Measurements from ENCODE around the gene NYAP1. TPM values are rescaled to one million over a fixed set of nuclear protein-coding genes. Genes with fewer than 3 reads are reported as not detected.

NYAP1 gene
- total RNA-seq (2021; fragmentation: NEBNext Ultra II Directional; extraction: Animal tissue kit (Norgen Biotek cat#: 25700)) = under 1 TPM; 0.50 to 0.99 (median 0.86) TPM
- long read RNA-seq = 0 reads

DNA sequence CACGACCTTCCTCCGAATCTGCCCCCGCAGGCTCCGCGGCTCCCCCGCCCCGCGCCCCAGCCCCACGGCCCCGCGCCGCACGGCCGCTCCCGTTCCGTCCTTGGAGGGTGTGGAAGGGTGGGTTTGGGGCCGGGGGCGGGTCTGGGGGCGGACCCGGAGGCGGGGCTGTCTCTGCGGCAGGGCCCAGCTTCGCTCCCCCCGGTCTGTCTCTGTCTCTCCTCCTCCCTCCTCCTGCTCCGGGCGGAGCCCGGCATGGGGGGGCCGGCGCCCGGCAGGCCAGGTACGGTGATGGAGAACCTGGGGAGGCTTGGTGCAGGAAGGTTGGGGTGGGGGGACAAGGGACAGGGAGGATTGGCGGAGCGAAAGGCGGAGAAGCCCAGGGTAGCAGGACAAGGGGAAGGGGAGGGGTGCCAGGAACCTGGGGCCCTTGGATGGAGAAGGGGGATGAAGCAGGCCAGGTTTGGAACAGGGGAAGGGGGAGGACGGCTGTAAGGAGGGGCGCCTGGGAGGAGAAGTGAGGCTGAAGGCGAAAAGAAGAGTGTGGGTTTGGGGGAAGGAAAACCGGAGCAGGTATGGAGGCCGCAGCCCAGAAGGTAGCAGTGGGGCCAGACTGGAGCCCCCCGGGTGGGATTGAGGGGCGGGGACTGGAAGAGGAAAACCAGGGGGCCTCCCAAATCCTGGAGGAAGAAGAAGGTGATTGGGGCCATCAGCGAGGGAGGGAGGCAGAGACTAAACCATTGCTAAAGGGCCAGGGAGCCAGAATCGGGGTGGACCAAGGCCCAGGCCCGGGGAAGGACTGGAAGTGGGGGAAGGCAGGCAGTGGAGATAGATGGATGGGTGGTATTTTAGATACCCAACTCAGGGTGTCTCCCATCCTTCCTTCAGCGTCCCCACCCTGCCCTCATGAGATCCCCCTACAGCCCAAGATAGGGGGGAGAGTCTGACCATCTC lies at the start of gene NYAP1:
TSS of gene NYAP1 (plus strand) at position 206 of the 951 bp plus-strand sequence. CDS start 1,385 bp downstream, outside the sequence.
- peaks cover 16% of the 10 kb centered on the region; the same call in 1 of the 2 replicates for H3K4me1 Mint-ChIP-seq (ENCODE audit: low read depth)
- no peak for DNase-seq
- TF ChIP-seq, protein P1, sequence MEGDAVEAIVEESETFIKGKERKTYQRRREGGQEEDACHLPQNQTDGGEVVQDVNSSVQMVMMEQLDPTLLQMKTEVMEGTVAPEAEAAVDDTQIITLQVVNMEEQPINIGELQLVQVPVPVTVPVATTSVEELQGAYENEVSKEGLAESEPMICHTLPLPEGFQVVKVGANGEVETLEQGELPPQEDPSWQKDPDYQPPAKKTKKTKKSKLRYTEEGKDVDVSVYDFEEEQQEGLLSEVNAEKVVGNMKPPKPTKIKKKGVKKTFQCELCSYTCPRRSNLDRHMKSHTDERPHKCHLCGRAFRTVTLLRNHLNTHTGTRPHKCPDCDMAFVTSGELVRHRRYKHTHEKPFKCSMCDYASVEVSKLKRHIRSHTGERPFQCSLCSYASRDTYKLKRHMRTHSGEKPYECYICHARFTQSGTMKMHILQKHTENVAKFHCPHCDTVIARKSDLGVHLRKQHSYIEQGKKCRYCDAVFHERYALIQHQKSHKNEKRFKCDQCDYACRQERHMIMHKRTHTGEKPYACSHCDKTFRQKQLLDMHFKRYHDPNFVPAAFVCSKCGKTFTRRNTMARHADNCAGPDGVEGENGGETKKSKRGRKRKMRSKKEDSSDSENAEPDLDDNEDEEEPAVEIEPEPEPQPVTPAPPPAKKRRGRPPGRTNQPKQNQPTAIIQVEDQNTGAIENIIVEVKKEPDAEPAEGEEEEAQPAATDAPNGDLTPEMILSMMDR (IDR thresholded peaks at IDR 0.05) = no peak
- H3K36me3 Mint-ChIP-seq (ENCODE audit: low read depth) = no peaks in the 10 kb centered on the region
- H3K27ac Mint-ChIP-seq = peak within 1 kb of the TSS; percentile 33; the same call in 1 of the 2 replicates
- peak within 1 kb of the TSS; percentile 86 for H3K4me3 Mint-ChIP-seq
- no peaks in the 10 kb centered on the region for H3K9me3 Mint-ChIP-seq
- peaks cover 2% of the 10 kb centered on the region for H3K27me3 Mint-ChIP-seq (ENCODE audit: insufficient read depth)

GRCh38 chr7:100434297-100435144 lies 49.2 kb upstream of the NYAP1 start:
- H3K9me3 Mint-ChIP-seq = peaks cover 2% of the 10 kb centered on the region; the same call in 1 of the 2 replicates
- H3K4me1 Mint-ChIP-seq (ENCODE audit: low read depth) = peaks cover 51% of the 10 kb centered on the region
- TF ChIP-seq, protein P1 (IDR thresholded peaks at IDR 0.05) = no peak
- H3K36me3 Mint-ChIP-seq (ENCODE audit: low read depth) = peaks cover 31% of the 10 kb centered on the region
- no peak for DNase-seq
- H3K27me3 Mint-ChIP-seq (ENCODE audit: insufficient read depth) = peaks cover 18% of the 10 kb centered on the region
- H3K27ac Mint-ChIP-seq = peak overlapping the region; percentile 88
- peak overlapping the region; percentile 91 for H3K4me3 Mint-ChIP-seq

GRCh38 chr7:100435401-100436304 lies 48.1 kb upstream of the NYAP1 start:
- no peak for DNase-seq

DNA sequence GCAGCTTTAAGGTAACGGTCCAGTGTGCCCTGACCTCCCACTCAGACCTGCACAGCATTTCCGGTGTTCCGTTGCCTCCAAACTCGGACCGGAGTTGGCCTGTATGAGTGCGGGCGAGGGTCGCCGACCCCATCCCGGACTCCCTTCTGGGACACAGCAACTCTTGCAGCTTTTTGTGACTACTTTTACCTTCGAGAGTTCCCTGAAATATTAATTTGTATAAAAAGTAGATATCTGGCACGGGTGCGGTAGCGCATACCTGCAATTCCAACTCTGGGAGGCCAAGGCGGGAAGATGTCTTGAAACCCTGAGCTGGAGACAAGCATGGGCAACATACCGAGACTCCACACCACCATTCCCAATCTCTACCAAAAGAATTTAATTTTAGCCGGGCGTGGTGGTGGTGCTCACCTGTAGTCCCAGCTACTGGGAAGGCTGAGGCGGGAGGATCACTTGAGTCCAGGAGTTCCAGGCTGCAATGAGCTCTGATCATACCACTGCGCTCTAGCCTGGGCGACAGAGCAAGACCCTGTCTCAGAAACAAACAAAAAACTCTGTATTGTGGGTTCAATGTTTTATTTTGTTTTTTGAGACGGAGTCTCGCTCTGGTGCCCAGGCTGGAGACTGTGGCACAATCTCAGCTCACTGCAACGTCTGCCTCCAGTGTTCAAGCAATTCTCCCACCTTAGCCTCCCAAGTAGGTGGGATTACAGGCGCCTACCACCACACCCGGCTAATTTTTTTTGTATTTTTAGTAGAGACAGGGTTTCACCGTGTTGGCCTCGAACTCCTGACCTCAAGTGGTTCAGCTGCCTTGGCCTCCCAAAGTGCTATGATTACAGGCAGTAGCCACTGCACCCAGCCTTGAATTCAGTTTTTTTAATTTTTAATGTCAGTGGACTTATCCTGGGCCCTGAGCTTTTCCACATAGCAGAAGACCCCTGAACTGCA lies 46.3 kb upstream of the NYAP1 start:
- Mint-ChIP-seq H3K27me3 (ENCODE audit: insufficient read depth) (peaks cover 8% of the 10 kb centered on the region), H3K9me3 (no peaks in the 10 kb centered on the region), H3K27ac (no peak overlapping the region), H3K4me3 (no peak overlapping the region; the same call in 1 of the 2 replicates), H3K4me1 (ENCODE audit: low read depth) (peaks cover 47% of the 10 kb centered on the region), H3K36me3 (ENCODE audit: low read depth) (peaks cover 24% of the 10 kb centered on the region)
- TF ChIP-seq, protein P1 (IDR thresholded peaks at IDR 0.05) = no peak
- DNase-seq = no peak

More at GRCh38 chr7:100435401-100436304, 48.1 kb upstream of the NYAP1 start:
- Mint-ChIP-seq H3K36me3 (ENCODE audit: low read depth) (peaks cover 31% of the 10 kb centered on the region), H3K9me3 (no peaks in the 10 kb centered on the region), H3K27ac (peak overlapping the region; percentile 92), H3K4me1 (ENCODE audit: low read depth) (peaks cover 60% of the 10 kb centered on the region), H3K4me3 (peak overlapping the region; percentile 91), H3K27me3 (ENCODE audit: insufficient read depth) (peaks cover 18% of the 10 kb centered on the region)
- TF ChIP-seq, protein P1 (IDR thresholded peaks at IDR 0.05) = no peak

Measured in HFFc6 (cell line).